ENCODE results near the gene NLGN3.

NLGN3 gene

GRCh38 chrX:71144651-71145050, at the start of gene NLGN3:
TSS of gene NLGN3 (plus strand) at chrX:71144841. CDS start at chrX:71147750, 2,909 bp downstream.
- no peak for DNase-seq

- DNase-seq: no peak
Measured at GRCh38 chrX:71095033-71095432, 49.6 kb upstream of the NLGN3 start.

GRCh38 chrX:71095555-71095980, 49.1 kb upstream of the NLGN3 start, which contains the start of gene FOXO4:
TSS of gene FOXO4 (plus strand) at chrX:71095851. CDS start at chrX:71096529, 678 bp downstream.
- peak; percentile 28 to 65 for DNase-seq

GRCh38 chrX:71095981-71096759, 48.5 kb upstream of the NLGN3 start:
- no peak for DNase-seq

- no peak for DNase-seq
Measured at GRCh38 chrX:71096760-71097032, 47.9 kb upstream of the NLGN3 start.

- no peak for DNase-seq
Measured at GRCh38 chrX:71098302-71098701, 46.3 kb upstream of the NLGN3 start.

- DNase-seq: no peak
Measured at GRCh38 chrX:71098951-71099506, 45.6 kb upstream of the NLGN3 start.

- no peak for DNase-seq
Measured at GRCh38 chrX:71099736-71100135, 44.9 kb upstream of the NLGN3 start.

GRCh38 chrX:71100581-71101505, 43.8 kb upstream of the NLGN3 start:
- no peak for DNase-seq

- DNase-seq: no peak
Measured at GRCh38 chrX:71102292-71102691, 42.3 kb upstream of the NLGN3 start.

- DNase-seq: no peak
Measured at GRCh38 chrX:71103110-71103983, 41.3 kb upstream of the NLGN3 start.

GRCh38 chrX:71105628-71106027, 39.0 kb upstream of the NLGN3 start:
- DNase-seq: no peak

GRCh38 chrX:71106427-71106826, 38.2 kb upstream of the NLGN3 start, which contains the start of gene CXorf65:
TSS of gene CXorf65 (minus strand) at chrX:71106740. CDS start at chrX:71106556, 184 bp downstream.
- no peak for DNase-seq

- no peak for DNase-seq
Measured at GRCh38 chrX:71107245-71107644, 37.4 kb upstream of the NLGN3 start.

- DNase-seq: no peak
Measured at GRCh38 chrX:71107762-71108360, 36.8 kb upstream of the NLGN3 start.

GRCh38 chrX:71109051-71109450, 35.6 kb upstream of the NLGN3 start:
- DNase-seq: no peak

GRCh38 chrX:71111141-71111843, 33.3 kb upstream of the NLGN3 start, which contains the start of gene IL2RG:
TSS of gene IL2RG (minus strand) at chrX:71111577. CDS start at chrX:71111539, 38 bp downstream.
- no peak for DNase-seq

- no peak for DNase-seq
Measured at GRCh38 chrX:71111921-71112431, 32.7 kb upstream of the NLGN3 start.

- DNase-seq: no peak
Measured at GRCh38 chrX:71117358-71117757, 27.3 kb upstream of the NLGN3 start.

GRCh38 chrX:71118032-71118984, 26.3 kb upstream of the NLGN3 start, which contains the start of gene MED12:
TSS of gene MED12 (plus strand) at chrX:71118596. CDS start at chrX:71118755, 159 bp downstream.
- peak; percentile 10 to 49 for DNase-seq
